ENCODE data around the gene NAALADL2.

Gene NAALADL2

GRCh38 chr3:175358935-175359334, 499.8 kb downstream of the NAALADL2 start:
- no peak for TF ChIP-seq CTCF (IDR thresholded peaks at IDR 0.05)

- TF ChIP-seq CTCF (IDR thresholded peaks at IDR 0.05), result no peak
Observed at GRCh38 chr3:175374705-175375104, 515.6 kb downstream of the NAALADL2 start.

- no peak for TF ChIP-seq CTCF (IDR thresholded peaks at IDR 0.05)
Observed at GRCh38 chr3:175378348-175378747, 519.2 kb downstream of the NAALADL2 start.

- TF ChIP-seq CTCF (IDR thresholded peaks at IDR 0.05), result no peak
Observed at GRCh38 chr3:175381685-175382084, 522.6 kb downstream of the NAALADL2 start.

GRCh38 chr3:175383371-175383770, 524.2 kb downstream of the NAALADL2 start:
- TF ChIP-seq CTCF (IDR thresholded peaks at IDR 0.05), result no peak

- TF ChIP-seq CTCF (IDR thresholded peaks at IDR 0.05), result no peak
Observed at GRCh38 chr3:175383813-175384212, 524.7 kb downstream of the NAALADL2 start.

- TF ChIP-seq CTCF (IDR thresholded peaks at IDR 0.05), result no peak
Observed at GRCh38 chr3:175384569-175384968, 525.4 kb downstream of the NAALADL2 start.

- no peak for TF ChIP-seq CTCF (IDR thresholded peaks at IDR 0.05)
Observed at GRCh38 chr3:175386630-175387029, 527.5 kb downstream of the NAALADL2 start.
